H1 (cell line): ENCODE measurements around the gene RNF166. TPM values are rescaled to one million over a fixed set of nuclear protein-coding genes. Genes with fewer than 3 reads are reported as not detected.

ENCODE experiments used
- CTCF ChIA-PET: fragments of 300-600 bp; sonication (Branson Sonifier 250); formaldehyde crosslinking; loops from one replicate; lab custom pipeline; 2021; ENCODE audit not compliant: partially characterized antibody; lab: Charles Lee
- POLR2A ChIA-PET: fragments of 300-600 bp; sonication (Branson Sonifier 250); formaldehyde crosslinking; loops from one replicate; lab custom pipeline; 2021; ENCODE audit warnings: inconsistent platforms; ENCODE audit not compliant: partially characterized antibody; lab: Charles Lee
- DNase-seq, 2 experiments: peaks; one replicate each; pipeline versions ENCODE4 v3.0.0 to v3.0.0-alpha.2; 2010 to 2022; ENCODE audit warnings: low spot score in 2 of 2, low read depth in 1 of 2, mixed read lengths in 1 of 2
- FAIRE-seq: peaks from 2 replicates; lab custom pipeline; 2011; peaks lifted over from hg19 to GRCh38; lab: Jason Lieb, UNC
- H2AFZ ChIP-seq: 2 replicates; pipeline ENCODE4 v1.8.1; 2012; ENCODE audit warnings: low read length, inconsistent platforms
- H2AK5ac ChIP-seq: 2 replicates; pipeline ENCODE4 v1.6.1; 2013; ENCODE audit warnings: low read depth, low read length
- H2BK120ac ChIP-seq: replicated peaks from 2 replicates; pipeline ENCODE3; 2013; ENCODE audit warnings: low read depth, low read length, inconsistent platforms
- H2BK12ac ChIP-seq: 2 replicates; pipeline ENCODE4 v1.6.1; 2013; ENCODE audit warnings: low read depth, low read length
- H2BK15ac ChIP-seq: 2 replicates; pipeline ENCODE4 v1.6.1; 2013; ENCODE audit warnings: low read length
- H2BK20ac ChIP-seq: 2 replicates; pipeline ENCODE4 v1.6.1; 2013; ENCODE audit warnings: low read length
- H2BK5ac ChIP-seq: 2 replicates; pipeline ENCODE4 v1.6.1; 2013; ENCODE audit warnings: low read depth, low read length
- H3K14ac ChIP-seq: 2 replicates; pipeline ENCODE4 v1.6.1; 2013; ENCODE audit warnings: inconsistent platforms; ENCODE audit not compliant: insufficient read length
- H3K18ac ChIP-seq: 2 replicates; pipeline ENCODE4 v1.6.1; 2013; ENCODE audit warnings: low read length; ENCODE audit errors: extremely low read depth
- H3K23ac ChIP-seq: 2 replicates; pipeline ENCODE4 v1.6.1; 2013; ENCODE audit warnings: inconsistent platforms; ENCODE audit not compliant: insufficient read length
- H3K23me2 ChIP-seq: 2 replicates; pipeline ENCODE4 v1.6.1; 2013; ENCODE audit warnings: low read depth, low read length
- H3K27ac ChIP-seq: 2 replicates; pipeline ENCODE4 v1.6.1; 2011; ENCODE audit warnings: low read depth, low read length, inconsistent platforms
- H3K27me3 ChIP-seq, 4 experiments: replicated peaks in 1 of 4; 1 replicate in 1 of 4; 2 replicates in 3 of 4; pipeline versions ENCODE4 v1.6.1 to v1.8.1; 2011 to 2013; ENCODE audit warnings: low read length in 3 of 4, mild to moderate bottlenecking in 3 of 4, inconsistent platforms in 2 of 4, mixed read lengths in 2 of 4, moderate library complexity in 1 of 4; ENCODE audit not compliant: control insufficient read depth in 3 of 4, insufficient read depth in 3 of 4; ENCODE audit errors: extremely low read depth in 1 of 4
- H3K36me3 ChIP-seq, 4 experiments: 2 replicates each; pipeline versions ENCODE4 v1.6.1 to v1.8.1; 2011 to 2013; ENCODE audit warnings: mild to moderate bottlenecking in 4 of 4, low read length in 3 of 4, moderate library complexity in 2 of 4, control low read depth in 1 of 4, inconsistent platforms in 1 of 4; ENCODE audit not compliant: insufficient read depth in 4 of 4, control insufficient read depth in 2 of 4
- H3K4ac ChIP-seq: replicated peaks from 2 replicates; pipeline ENCODE3; 2013; ENCODE audit warnings: low read length, low read depth, mixed read lengths, inconsistent platforms; ENCODE audit not compliant: insufficient read length
- H3K4me1 ChIP-seq, 4 experiments: replicated peaks in 1 of 4; 1 replicate in 1 of 4; 2 replicates in 3 of 4; pipeline versions ENCODE4 v1.6.1 to v1.8.1; 2011 to 2013; ENCODE audit warnings: low read length in 3 of 4, inconsistent platforms in 2 of 4, mixed read lengths in 1 of 4; ENCODE audit not compliant: insufficient read depth in 4 of 4, control insufficient read depth in 3 of 4
- H3K4me2 ChIP-seq, 2 experiments: 2 replicates each; pipeline versions ENCODE4 v1.6.1 to v1.8.1; 2011 to 2013; ENCODE audit warnings: low read depth in 2 of 2, low read length in 2 of 2, control low read depth in 1 of 2, inconsistent platforms in 1 of 2, mild to moderate bottlenecking in 1 of 2; ENCODE audit not compliant: insufficient read depth in 1 of 2
- H3K4me3 ChIP-seq, 4 experiments: fragments of 200-600, 300-600 bp in 1 of 4; sonication (generic), shearing (Covaris generic), sonication (Bioruptor Twin) in 1 of 4; 2 replicates each; pipeline versions ENCODE4 v1.5.1 to v1.8.1; 2011 to 2016; ENCODE audit warnings: low read length in 4 of 4, low read depth in 3 of 4, control low read depth in 2 of 4, inconsistent platforms in 2 of 4, mild to moderate bottlenecking in 2 of 4, mixed read lengths in 1 of 4, moderate library complexity in 1 of 4; ENCODE audit not compliant: insufficient read depth in 2 of 4; ENCODE audit errors: extremely low read depth in 1 of 4
- H3K56ac ChIP-seq: replicated peaks from 2 replicates; pipeline ENCODE3; 2013; ENCODE audit warnings: low read depth, mild to moderate bottlenecking, mixed read lengths, low read length, inconsistent platforms; ENCODE audit not compliant: insufficient read length
- H3K79me1 ChIP-seq: 2 replicates; pipeline ENCODE4 v1.6.1; 2013; ENCODE audit warnings: low read depth, low read length, control low read depth
- H3K79me2 ChIP-seq, 2 experiments: 2 replicates each; pipeline versions ENCODE4 v1.6.1 to v1.8.1; 2012 to 2013; ENCODE audit warnings: low read length in 2 of 2, mild to moderate bottlenecking in 2 of 2, inconsistent platforms in 1 of 2; ENCODE audit not compliant: insufficient read depth in 2 of 2, control insufficient read depth in 1 of 2
- H3K9ac ChIP-seq, 4 experiments: replicated peaks in 1 of 4; 1 replicate in 1 of 4; 2 replicates in 3 of 4; pipeline versions ENCODE4 v1.6.1 to v1.8.1; 2011 to 2013; ENCODE audit warnings: low read depth in 3 of 4, low read length in 3 of 4, control low read depth in 2 of 4, mild to moderate bottlenecking in 2 of 4, moderate library complexity in 2 of 4, inconsistent platforms in 1 of 4; ENCODE audit errors: extremely low read depth in 1 of 4
- H3K9me3 ChIP-seq, 2 experiments: 2 replicates each; pipeline versions ENCODE4 v1.6.1 to v1.8.1; 2012 to 2013; ENCODE audit warnings: mild to moderate bottlenecking in 2 of 2, moderate library complexity in 2 of 2, control low read depth in 1 of 2, inconsistent platforms in 1 of 2, low read depth in 1 of 2, low read length in 1 of 2, mixed read lengths in 1 of 2; ENCODE audit not compliant: insufficient read depth in 2 of 2
- H4K20me1 ChIP-seq, 2 experiments: replicated peaks in 1 of 2; 2 replicates each; pipeline versions ENCODE3 to v1.8.1; 2011 to 2013; ENCODE audit warnings: inconsistent platforms in 2 of 2, low read length in 2 of 2, mild to moderate bottlenecking in 1 of 2; ENCODE audit not compliant: insufficient read depth in 2 of 2, control insufficient read depth in 1 of 2
- H4K5ac ChIP-seq: 2 replicates; pipeline ENCODE4 v1.6.1; 2013; ENCODE audit warnings: low read length, low read depth, mixed read lengths, inconsistent platforms; ENCODE audit not compliant: insufficient read length
- H4K8ac ChIP-seq: 2 replicates; pipeline ENCODE4 v1.8.0; 2013; ENCODE audit warnings: mild to moderate bottlenecking, moderate library complexity, low read length, inconsistent platforms; ENCODE audit not compliant: insufficient read depth; ENCODE audit errors: extremely low read depth
- H4K91ac ChIP-seq: replicated peaks from 2 replicates; pipeline ENCODE3; 2013; ENCODE audit warnings: low read length, mixed read lengths, inconsistent platforms; ENCODE audit not compliant: insufficient read length
- BCL11A ChIP-seq, 2 experiments: IDR thresholded peaks; one replicate each; pipeline ENCODE4 v1.6.1; 2011; ENCODE audit warnings: low read depth in 2 of 2, low read length in 2 of 2, mild to moderate bottlenecking in 2 of 2
- CBX8 ChIP-seq: fragments of 300-800, 300-1000 bp; sonication (generic); IDR thresholded peaks from 2 replicates; pipeline ENCODE4 v1.7.1; 2016; ENCODE audit warnings: low read depth, low read length, borderline replicate concordance
- CREB1 ChIP-seq: IDR thresholded peaks from 2 replicates; pipeline ENCODE4 v1.6.1; 2012; ENCODE audit warnings: inconsistent platforms
- WGBS, 2 experiments: shearing (Covaris generic) in 1 of 2; methylation state at CpG; one replicate each; pipeline versions ENCODE4 v1.1.6 to v1.1.7; 2013 to 2015; ENCODE audit warnings: low lambda C conversion rate in 2 of 2, mixed read lengths in 2 of 2, inconsistent platforms in 1 of 2, low coverage in 1 of 2, missing lambda C conversion rate in 1 of 2; ENCODE audit not compliant: insufficient replicate concordance in 2 of 2, insufficient coverage in 1 of 2, insufficient read length in 1 of 2; ENCODE audit errors: extremely low coverage in 1 of 2, missing lambda C conversion rate in 1 of 2; 5-methylcytosine and 5-hydroxymethylcytosine counted together
- polyA plus RNA-seq, 7 experiments: library from polyadenylated mRNA; depleted of rRNA in 3 of 7; stranded (reverse) in 5 of 7; unstranded in 2 of 7; fragments of >200 nt in 5 of 7; fragments of 200-250 nt in 2 of 7; gene quantifications; 1 replicate in 5 of 7; 2 replicates in 1 of 7; 4 replicates in 1 of 7; pipeline versions ENCODE4 v1.2.1 to v1.2.3, GENCODE V29; 2011 to 2013; ENCODE audit warnings: missing spikeins in 2 of 7, mixed read lengths in 2 of 7
- total RNA-seq: library from RNA; stranded (reverse); fragmentation: NEBNext Ultra II Directional; extraction: Animal tissue kit (Norgen Biotek cat#: 25700); gene quantifications from 2 replicates; pipeline ENCODE4 v1.2.1, GENCODE V29; 2021
- TF ChIP-seq, protein P1 (sequence below): IDR thresholded peaks from 2 replicates; pipeline ENCODE4 v1.6.1; 2012; ENCODE audit warnings: inconsistent platforms

Gene RNF166
- total and polyA plus RNA-seq, 2 of the 8 experiments (the other 6 are each of a cell fraction or from before 2014, with no cell fraction given), result 29.8 to 31.2 TPM

DNA sequence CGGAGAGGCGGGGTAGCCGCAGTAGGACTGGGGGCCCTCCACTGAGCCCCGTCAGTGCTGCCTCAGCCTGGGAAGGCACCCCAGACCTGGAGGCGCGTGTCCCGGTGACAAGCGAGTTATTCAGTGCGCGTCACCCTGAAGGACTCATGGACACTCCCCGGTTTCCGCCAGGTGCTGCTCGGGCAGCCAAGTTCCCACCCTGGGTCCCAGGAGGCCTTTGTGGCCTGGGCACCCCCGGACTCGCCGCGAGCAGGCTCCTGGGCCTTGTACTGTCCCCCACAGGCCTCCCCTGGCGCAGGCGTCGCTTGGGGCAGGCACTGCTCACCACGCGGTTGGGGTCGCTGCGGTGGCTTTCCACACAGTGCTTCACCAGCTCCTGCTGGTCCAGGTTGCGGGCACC, 7.6 kb downstream of the RNF166 start:
- no peak overlapping the region for H3K9ac ChIP-seq
- H2AK5ac ChIP-seq, result no peak overlapping the region
- H2BK5ac ChIP-seq, result no peak overlapping the region
- H3K27me3 ChIP-seq, result no peaks in the 10 kb centered on the region
- no peak for FAIRE-seq
- no peak overlapping the region for H3K56ac ChIP-seq
- H4K5ac ChIP-seq, result no peak overlapping the region
- H3K4me3 ChIP-seq, result no peak overlapping the region
- POLR2A ChIA-PET, result interaction anchor here (0.6 to 1.6 kb wide), 3 partner anchors 8 to 60 kb away, joined by 3 to 6 read pairs (median 3); partner anchors contain the start of genes CTU2 and IL17C
- no peaks in the 10 kb centered on the region for H3K23me2 ChIP-seq
- H3K36me3 ChIP-seq, result peaks cover 0 to 15% (median 4%) of the 10 kb centered on the region in 4 experiments; a peak in 4 of 8 replicates
- no peak overlapping the region for H3K27ac ChIP-seq
- no peaks in the 10 kb centered on the region for H3K4me1 ChIP-seq
- H3K18ac ChIP-seq, result no peak overlapping the region
- 95% methylated on average over 18 of the region's 25 CpGs; no CpG with 5 or more reads in 1 of the 2 experiments for WGBS, 2 experiments
- peaks cover 2 to 4% of the 10 kb centered on the region in 2 experiments for H4K20me1 ChIP-seq
- peaks cover 6% of the 10 kb centered on the region; the same call in 1 of the 2 replicates for H3K79me1 ChIP-seq
- no peak overlapping the region for H2BK12ac ChIP-seq
- no peak overlapping the region for H3K23ac ChIP-seq
- no peak overlapping the region for H3K14ac ChIP-seq
- no peak overlapping the region for H3K4me2 ChIP-seq
- H2BK15ac ChIP-seq, result no peak overlapping the region
- TF ChIP-seq BCL11A (IDR thresholded peaks at IDR 0.05; ENCODE audit: low read depth in 2 of 2, low read length in 2 of 2) (no peak), CBX8 (no peak), CREB1 (no peak)
- TF ChIP-seq, protein P1, sequence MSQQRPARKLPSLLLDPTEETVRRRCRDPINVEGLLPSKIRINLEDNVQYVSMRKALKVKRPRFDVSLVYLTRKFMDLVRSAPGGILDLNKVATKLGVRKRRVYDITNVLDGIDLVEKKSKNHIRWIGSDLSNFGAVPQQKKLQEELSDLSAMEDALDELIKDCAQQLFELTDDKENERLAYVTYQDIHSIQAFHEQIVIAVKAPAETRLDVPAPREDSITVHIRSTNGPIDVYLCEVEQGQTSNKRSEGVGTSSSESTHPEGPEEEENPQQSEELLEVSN, result no peak
- TF ChIP-seq, all 59 proteins: peak for 0
- no peak overlapping the region for H2BK120ac ChIP-seq
- H2AFZ ChIP-seq, result no peak overlapping the region
- no peak overlapping the region for H3K4ac ChIP-seq
- DNase-seq, result no peak
- no peaks in the 10 kb centered on the region for H3K9me3 ChIP-seq
- CTCF ChIA-PET, result interaction anchor here (0.7 to 6.5 kb wide), 12 partner anchors 9 to 154 kb away, joined by 3 to 37 read pairs (median 4); no protein-coding TSS in a partner anchor
- no peak overlapping the region for H2BK20ac ChIP-seq
- H3K79me2 ChIP-seq, result peaks cover 0 to under 1% of the 10 kb centered on the region in 2 experiments; a peak in 1 of 4 replicates
- no peak overlapping the region; the same call in none of the 2 replicates for H4K8ac ChIP-seq
- no peak overlapping the region for H4K91ac ChIP-seq
